CD4-positive, alpha-beta T cell treated with Interleukin-15 for 1 hour (primary cell): Measurements from ENCODE around the gene FRG2B.
"Not testable (repeated sequence)": the region's sequence is repeated elsewhere in the genome, so short reads cannot be mapped to it uniquely, and the experiment has no call there.

Source experiments
- DNase-seq: peaks from one replicate; pipeline ENCODE4 v3.0.0-alpha.2; 2020

FRG2B gene

DNA sequence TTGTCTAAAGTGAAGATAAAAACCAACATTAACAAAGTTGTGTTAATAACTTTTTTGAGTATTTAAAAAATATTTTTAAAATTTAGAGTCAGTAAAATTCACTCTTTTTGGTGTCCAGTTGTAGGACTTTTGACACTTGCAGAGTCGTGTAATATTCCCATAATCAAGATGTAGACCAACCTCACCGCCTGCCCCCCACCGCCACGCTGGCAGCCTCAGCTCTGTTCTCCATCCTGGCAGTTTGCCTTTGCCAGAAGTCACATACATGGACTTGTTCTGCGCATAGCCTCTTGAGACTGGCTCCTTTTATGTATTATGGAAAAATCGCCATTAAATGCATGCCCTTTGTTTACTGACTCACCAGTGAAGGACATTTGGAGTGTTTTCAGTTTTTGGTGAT lies 33.9 kb downstream of the FRG2B start:
- no peak for DNase-seq

DNA sequence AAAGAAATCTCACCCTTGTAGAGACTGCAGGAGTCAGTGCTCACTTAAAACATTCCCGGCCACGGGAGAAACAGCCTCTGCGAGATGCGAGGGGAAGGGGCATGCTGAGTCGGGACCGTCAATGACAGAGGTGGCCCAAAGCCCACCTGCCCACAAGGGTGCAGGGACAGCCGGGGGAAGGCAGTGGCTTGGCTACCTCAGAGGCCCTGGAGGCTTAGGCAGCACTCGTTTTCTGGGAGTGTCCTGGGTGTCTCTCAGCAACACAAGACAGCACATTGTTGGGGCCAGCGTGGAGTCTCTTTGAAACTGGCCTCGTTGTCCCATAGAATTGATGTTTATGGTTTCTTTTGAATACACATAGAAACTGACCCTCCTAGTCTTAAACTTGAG lies 35.6 kb downstream of the FRG2B start:
- no peak for DNase-seq

DNA sequence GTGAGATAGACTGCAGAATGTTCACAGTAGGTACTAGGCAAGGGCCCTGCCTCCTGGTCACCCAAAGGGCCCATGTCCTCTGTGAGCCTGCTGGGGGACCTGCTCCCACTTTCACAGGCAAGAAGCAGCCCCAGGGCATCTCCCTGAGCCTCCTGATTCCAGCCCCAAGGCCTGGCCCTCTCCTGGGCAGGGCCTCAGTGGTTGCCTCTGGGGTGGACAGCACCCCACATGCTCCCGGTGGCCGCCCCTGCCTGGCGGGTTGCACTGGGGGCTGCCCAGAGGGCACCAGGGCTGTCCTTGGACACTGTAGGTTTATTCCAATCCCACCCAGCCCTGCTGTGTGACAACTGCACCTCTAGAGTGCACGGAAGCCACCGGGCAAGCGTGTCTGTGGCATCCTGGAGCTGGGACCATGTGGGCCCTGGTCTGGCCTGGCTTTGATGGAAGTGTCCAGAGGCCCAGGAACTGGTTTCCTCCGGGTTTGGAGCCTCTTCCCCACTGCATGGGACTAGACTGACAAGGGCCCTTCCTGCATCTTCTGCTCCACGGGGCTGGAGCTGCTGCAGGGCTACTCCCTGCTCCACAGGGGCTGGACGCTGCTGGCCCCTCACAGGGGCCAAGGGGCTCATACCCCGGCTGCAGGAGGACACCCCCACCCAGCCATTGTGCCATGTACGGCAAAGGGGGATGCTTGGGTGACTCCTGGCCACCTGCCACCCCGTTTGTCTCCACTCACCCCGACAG lies 36.2 kb downstream of the FRG2B start:
- DNase-seq = no peak

DNA sequence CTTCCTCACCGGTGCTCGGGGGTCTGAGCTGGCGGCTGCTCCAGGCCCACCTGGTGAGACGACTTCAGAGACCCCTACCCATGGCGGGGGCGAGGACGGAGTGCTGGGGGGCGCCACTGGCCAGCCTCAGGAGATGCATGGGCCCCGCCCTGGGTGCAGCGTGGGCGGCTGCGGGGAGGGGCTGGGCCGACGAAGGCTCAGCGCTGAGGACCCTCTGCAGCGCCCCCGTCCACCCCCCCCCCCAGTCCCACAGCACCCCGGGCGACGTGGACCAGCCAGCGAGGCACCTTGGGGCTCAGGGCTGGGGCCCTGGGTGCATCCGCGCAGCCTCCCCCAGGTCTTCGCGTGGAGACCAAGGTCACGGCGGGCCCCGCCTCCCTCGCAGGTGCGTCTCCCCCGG lies 49.6 kb downstream of the FRG2B start:
- DNase-seq = not testable (repeated sequence)
